ENCODE measurements around the gene DMRTC2. TPM values are rescaled to one million over a fixed set of nuclear protein-coding genes. Genes with fewer than 3 reads are reported as not detected.

The DMRTC2 gene
- total and polyA plus RNA-seq, 8 donors = not detected

GRCh38 chr19:41893899-41894298 is 49.1 kb downstream of the DMRTC2 start:
- Histone ChIP-seq H3K27ac (no peak overlapping the region), H3K36me3 (peaks cover 61 to 96% (median 89%) of the 10 kb centered on the region in 4 donors), H3K27me3 (no peaks in the 10 kb centered on the region), H3K4me1 (peaks cover 0 to 5% (median 0%) of the 10 kb centered on the region in 4 donors), H3K9me3 (no peaks in the 10 kb centered on the region), H3K4me3 (no peak overlapping the region)
- TF ChIP-seq, protein P1, sequence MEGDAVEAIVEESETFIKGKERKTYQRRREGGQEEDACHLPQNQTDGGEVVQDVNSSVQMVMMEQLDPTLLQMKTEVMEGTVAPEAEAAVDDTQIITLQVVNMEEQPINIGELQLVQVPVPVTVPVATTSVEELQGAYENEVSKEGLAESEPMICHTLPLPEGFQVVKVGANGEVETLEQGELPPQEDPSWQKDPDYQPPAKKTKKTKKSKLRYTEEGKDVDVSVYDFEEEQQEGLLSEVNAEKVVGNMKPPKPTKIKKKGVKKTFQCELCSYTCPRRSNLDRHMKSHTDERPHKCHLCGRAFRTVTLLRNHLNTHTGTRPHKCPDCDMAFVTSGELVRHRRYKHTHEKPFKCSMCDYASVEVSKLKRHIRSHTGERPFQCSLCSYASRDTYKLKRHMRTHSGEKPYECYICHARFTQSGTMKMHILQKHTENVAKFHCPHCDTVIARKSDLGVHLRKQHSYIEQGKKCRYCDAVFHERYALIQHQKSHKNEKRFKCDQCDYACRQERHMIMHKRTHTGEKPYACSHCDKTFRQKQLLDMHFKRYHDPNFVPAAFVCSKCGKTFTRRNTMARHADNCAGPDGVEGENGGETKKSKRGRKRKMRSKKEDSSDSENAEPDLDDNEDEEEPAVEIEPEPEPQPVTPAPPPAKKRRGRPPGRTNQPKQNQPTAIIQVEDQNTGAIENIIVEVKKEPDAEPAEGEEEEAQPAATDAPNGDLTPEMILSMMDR (IDR thresholded peaks at IDR 0.05) = no peak
- TF ChIP-seq EP300 (IDR thresholded peaks at IDR 0.05) (no peak), POLR2AphosphoS5 (IDR thresholded peaks at IDR 0.05) (no peak), POLR2A (IDR thresholded peaks at IDR 0.05) (no peak)
- intact Hi-C loops (cut with DNase I; ENCODE audit: low total_unique reads) = no loop called here
- WGBS, 5 donors = 64 to 72% (median 70%) methylated on average over 6 of the region's 6 CpGs
- no peak for DNase-seq

GRCh38 chr19:41894350-41894749 is 49.5 kb downstream of the DMRTC2 start:
- Histone ChIP-seq H3K9me3 (no peaks in the 10 kb centered on the region), H3K4me3 (no peak overlapping the region), H3K4me1 (peaks cover 0 to 4% (median 0%) of the 10 kb centered on the region in 4 donors), H3K36me3 (peaks cover 60 to 96% (median 89%) of the 10 kb centered on the region in 4 donors), H3K27ac (no peak overlapping the region), H3K27me3 (no peaks in the 10 kb centered on the region)
- TF ChIP-seq POLR2AphosphoS5 (IDR thresholded peaks at IDR 0.05) (no peak), POLR2A (IDR thresholded peaks at IDR 0.05) (no peak), EP300 (IDR thresholded peaks at IDR 0.05) (no peak)
- TF ChIP-seq, protein P1 (IDR thresholded peaks at IDR 0.05) = no peak
- intact Hi-C loops (cut with DNase I; ENCODE audit: low total_unique reads) = no loop called here
- DNase-seq = no peak
- WGBS, 5 donors = 82 to 89% (median 83%) methylated on average over 13 to 14 of the region's 14 CpGs

- no peak for DNase-seq
- Histone ChIP-seq H3K9me3 (no peaks in the 10 kb centered on the region), H3K27ac (no peak overlapping the region), H3K4me3 (no peak overlapping the region), H3K27me3 (no peaks in the 10 kb centered on the region), H3K4me1 (no peaks in the 10 kb centered on the region), H3K36me3 (peaks cover 67 to 96% (median 90%) of the 10 kb centered on the region in 4 donors)
- TF ChIP-seq POLR2A (IDR thresholded peaks at IDR 0.05) = no peak
- 73 to 85% (median 80%) methylated on average over 15 to 19 of the region's 19 CpGs for WGBS, 5 donors
- intact Hi-C loops (cut with DNase I; ENCODE audit: low total_unique reads) = no loop called here
Observed at GRCh38 chr19:41895745-41896580, 51.1 kb downstream of the DMRTC2 start.

- intact Hi-C loops (cut with DNase I; ENCODE audit: low total_unique reads) = no loop called here
Observed at GRCh38 chr19:41896581-41896942, 51.7 kb downstream of the DMRTC2 start.

More at GRCh38 chr19:41896581-41896942, 51.7 kb downstream of the DMRTC2 start:
- DNase-seq = no peak
- H3K27me3 ChIP-seq = no peaks in the 10 kb centered on the region
- peaks cover 73 to 96% (median 93%) of the 10 kb centered on the region in 4 donors for H3K36me3 ChIP-seq
- no peaks in the 10 kb centered on the region for H3K4me1 ChIP-seq
- 73 to 100% (median 93%) methylated on average over 1 of the region's 1 CpG for WGBS, 5 donors
- H3K9me3 ChIP-seq = no peaks in the 10 kb centered on the region
- H3K4me3 ChIP-seq = no peak overlapping the region
- no peak overlapping the region for H3K27ac ChIP-seq
- TF ChIP-seq POLR2AphosphoS5 (IDR thresholded peaks at IDR 0.05) (no peak), POLR2A (IDR thresholded peaks at IDR 0.05) (no peak), EP300 (IDR thresholded peaks at IDR 0.05) (no peak)
- TF ChIP-seq, protein P1 (IDR thresholded peaks at IDR 0.05) = no peak
